Neutrophil (primary cell): ENCODE data around the gene SLC47A1.

Source experiments
- H3K27ac ChIP-seq: fragments of 200-600 bp; sonication (generic); 2 replicates; pipeline ENCODE4 v1.5.1; 2016; ENCODE audit warnings: mild to moderate bottlenecking, moderate library complexity
- H3K27me3 ChIP-seq: fragments of 200-600 bp; sonication (generic); 2 replicates; pipeline ENCODE4 v1.6.0; 2016; ENCODE audit warnings: mild to moderate bottlenecking
- H3K36me3 ChIP-seq: fragments of 200-600 bp; sonication (generic); 2 replicates; pipeline ENCODE4 v1.5.1; 2017
- H3K4me1 ChIP-seq, 2 experiments: fragments of 200-600 bp in 1 of 2; sonication (generic) in 1 of 2; 1 replicate in 1 of 2; 2 replicates in 1 of 2; pipeline versions ENCODE4 v1.5.1 to v1.6.1; 2013 to 2016; ENCODE audit warnings: low read depth in 1 of 2, low read length in 1 of 2, mild to moderate bottlenecking in 1 of 2, moderate library complexity in 1 of 2; ENCODE audit not compliant: control insufficient read depth in 1 of 2, insufficient read depth in 1 of 2
- H3K4me3 ChIP-seq, 2 experiments: fragments of 200-600 bp in 1 of 2; sonication (generic) in 1 of 2; 1 replicate in 1 of 2; 2 replicates in 1 of 2; pipeline ENCODE4 v1.5.1; 2013 to 2016; ENCODE audit warnings: low read depth in 1 of 2, low read length in 1 of 2, mild to moderate bottlenecking in 1 of 2, moderate library complexity in 1 of 2
- H3K9me3 ChIP-seq: fragments of 200-600 bp; sonication (generic); 2 replicates; pipeline ENCODE4 v1.5.1; 2016
- TF ChIP-seq, protein P1 (sequence below): fragments of 200-600 bp; sonication (generic); IDR thresholded peaks from 2 replicates; pipeline ENCODE4 v1.5.1; 2016; ENCODE audit warnings: antibody characterized with exemption

Gene SLC47A1

GRCh38 chr17:19546289-19547065 is 12.8 kb downstream of the SLC47A1 start:
- Histone ChIP-seq H3K36me3 (no peaks in the 10 kb centered on the region), H3K27me3 (no peaks in the 10 kb centered on the region), H3K4me3 (no peak overlapping the region), H3K9me3 (no peaks in the 10 kb centered on the region), H3K27ac (no peak overlapping the region), H3K4me1 (peaks cover 4 to 6% of the 10 kb centered on the region in 2 experiments)
- TF ChIP-seq, protein P1, sequence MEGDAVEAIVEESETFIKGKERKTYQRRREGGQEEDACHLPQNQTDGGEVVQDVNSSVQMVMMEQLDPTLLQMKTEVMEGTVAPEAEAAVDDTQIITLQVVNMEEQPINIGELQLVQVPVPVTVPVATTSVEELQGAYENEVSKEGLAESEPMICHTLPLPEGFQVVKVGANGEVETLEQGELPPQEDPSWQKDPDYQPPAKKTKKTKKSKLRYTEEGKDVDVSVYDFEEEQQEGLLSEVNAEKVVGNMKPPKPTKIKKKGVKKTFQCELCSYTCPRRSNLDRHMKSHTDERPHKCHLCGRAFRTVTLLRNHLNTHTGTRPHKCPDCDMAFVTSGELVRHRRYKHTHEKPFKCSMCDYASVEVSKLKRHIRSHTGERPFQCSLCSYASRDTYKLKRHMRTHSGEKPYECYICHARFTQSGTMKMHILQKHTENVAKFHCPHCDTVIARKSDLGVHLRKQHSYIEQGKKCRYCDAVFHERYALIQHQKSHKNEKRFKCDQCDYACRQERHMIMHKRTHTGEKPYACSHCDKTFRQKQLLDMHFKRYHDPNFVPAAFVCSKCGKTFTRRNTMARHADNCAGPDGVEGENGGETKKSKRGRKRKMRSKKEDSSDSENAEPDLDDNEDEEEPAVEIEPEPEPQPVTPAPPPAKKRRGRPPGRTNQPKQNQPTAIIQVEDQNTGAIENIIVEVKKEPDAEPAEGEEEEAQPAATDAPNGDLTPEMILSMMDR = no peak

DNA sequence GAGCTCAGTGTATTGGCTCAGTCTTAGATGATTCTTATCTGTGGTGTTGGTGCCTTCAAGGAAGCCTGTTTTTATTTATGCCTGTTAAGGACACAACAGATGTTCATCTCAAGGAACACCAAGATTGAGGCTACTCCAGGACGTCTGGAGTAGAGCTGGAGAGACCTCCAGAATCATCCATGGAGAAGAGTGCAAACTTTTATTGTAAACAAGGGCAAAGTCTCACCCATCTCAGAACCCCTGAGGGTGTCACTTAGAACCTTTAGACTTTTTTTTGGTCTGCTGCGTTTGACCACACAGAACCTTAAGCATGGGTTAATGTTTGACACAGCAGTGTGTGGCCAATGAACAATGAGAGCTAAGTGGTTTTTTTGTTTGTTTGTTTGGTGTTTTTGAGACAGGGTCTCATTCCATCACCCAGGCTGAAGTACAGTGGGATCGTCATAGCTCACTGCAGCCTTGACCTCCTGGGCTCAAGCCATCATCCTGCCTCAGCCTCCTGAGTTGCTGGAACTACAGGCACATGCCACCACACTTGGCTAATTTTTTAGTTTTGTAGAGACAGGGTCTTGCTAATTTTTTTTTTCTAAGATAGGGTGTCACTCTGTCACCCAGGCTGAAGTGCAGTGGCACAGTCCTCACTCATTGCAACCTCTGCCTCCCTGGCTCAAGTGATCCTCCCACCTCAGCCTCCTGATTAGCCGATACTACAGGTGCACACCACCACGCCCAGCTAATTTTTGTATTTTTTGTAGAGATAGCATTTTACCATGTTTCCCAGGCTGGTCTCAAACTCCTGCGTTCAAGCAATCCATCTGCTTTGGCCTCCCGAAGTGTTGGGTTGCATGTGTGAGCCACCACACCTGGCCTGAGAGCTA is 16.3 kb downstream of the SLC47A1 start:
- no peaks in the 10 kb centered on the region for H3K9me3 ChIP-seq
- H3K36me3 ChIP-seq = no peaks in the 10 kb centered on the region
- H3K4me1 ChIP-seq = peaks cover under 1% of the 10 kb centered on the region in 2 experiments
- TF ChIP-seq, protein P1 = no peak
- no peak overlapping the region for H3K27ac ChIP-seq
- H3K27me3 ChIP-seq = no peaks in the 10 kb centered on the region
- H3K4me3 ChIP-seq = no peak overlapping the region

DNA sequence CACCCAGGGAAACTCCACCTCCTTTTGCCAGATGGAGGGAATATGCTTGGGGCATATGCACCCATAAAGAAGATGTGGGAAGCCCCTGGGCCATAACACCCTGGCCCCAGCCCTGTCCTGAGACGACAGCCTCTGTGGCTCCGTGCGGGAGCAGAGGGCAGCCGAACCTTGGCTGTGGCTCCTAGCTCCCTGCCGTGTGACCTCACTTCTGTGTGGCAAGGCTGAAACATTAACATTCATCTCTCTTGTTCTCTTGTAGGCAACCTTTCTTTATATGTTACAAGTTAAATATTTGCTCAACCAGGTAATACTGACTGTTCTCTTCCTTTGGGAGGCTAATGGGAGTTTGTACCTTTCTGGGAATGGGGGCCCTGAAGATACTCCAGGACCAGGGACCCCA is 17.5 kb downstream of the SLC47A1 start:
- no peak overlapping the region for H3K27ac ChIP-seq
- H3K36me3 ChIP-seq = no peaks in the 10 kb centered on the region
- no peaks in the 10 kb centered on the region for H3K4me1 ChIP-seq
- no peak overlapping the region for H3K4me3 ChIP-seq
- H3K27me3 ChIP-seq = no peaks in the 10 kb centered on the region
- H3K9me3 ChIP-seq = no peaks in the 10 kb centered on the region
- TF ChIP-seq, protein P1 = no peak

DNA sequence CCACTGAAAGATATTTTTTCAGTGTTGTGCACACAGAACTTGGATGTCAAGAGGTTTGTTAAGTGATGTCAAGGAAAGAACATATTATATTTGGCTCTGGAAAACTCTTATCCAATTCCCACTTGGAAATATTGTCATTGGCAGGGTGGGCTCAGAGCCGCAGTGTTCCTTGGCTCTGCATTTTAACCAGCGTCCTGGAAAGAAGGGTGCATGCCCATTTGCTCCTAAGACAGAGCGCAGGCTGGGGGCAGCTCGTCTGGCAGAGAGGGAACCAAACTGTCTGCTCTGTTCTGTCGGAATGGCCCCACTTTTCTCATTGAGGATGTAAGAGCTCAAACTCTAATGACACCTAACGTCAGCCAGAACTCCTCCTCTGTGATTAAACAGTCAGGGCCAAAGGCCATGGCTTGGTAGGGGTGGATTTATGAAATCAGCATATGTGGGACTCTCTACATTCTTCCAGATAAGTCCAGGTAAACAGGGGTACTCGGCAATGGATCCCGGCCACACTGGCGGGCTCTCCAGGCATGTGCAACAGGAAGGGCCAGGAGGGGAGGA is 18.0 kb downstream of the SLC47A1 start:
- no peaks in the 10 kb centered on the region for H3K4me1 ChIP-seq
- no peak overlapping the region for H3K4me3 ChIP-seq
- H3K27me3 ChIP-seq = no peaks in the 10 kb centered on the region
- H3K36me3 ChIP-seq = no peaks in the 10 kb centered on the region
- TF ChIP-seq, protein P1 = no peak
- no peaks in the 10 kb centered on the region for H3K9me3 ChIP-seq
- no peak overlapping the region for H3K27ac ChIP-seq

- Histone ChIP-seq H3K27me3 (no peaks in the 10 kb centered on the region), H3K27ac (no peak overlapping the region), H3K4me1 (no peaks in the 10 kb centered on the region), H3K36me3 (no peaks in the 10 kb centered on the region), H3K9me3 (no peaks in the 10 kb centered on the region), H3K4me3 (no peak overlapping the region)
- TF ChIP-seq, protein P1 = no peak
These were observed 19.4 kb downstream of the SLC47A1 start for GRCh38 chr17:19553036-19553435.
